Tibial artery (tissue), 4 donors: ENCODE results near the gene RAPGEF1.
A peak's percentile ranks its signal among the peaks of the same experiment; 100 is the strongest.

Experiments used
- DNase-seq, 2 donors: peaks; one replicate each; pipeline ENCODE4 v3.0.0-alpha.2; 2019
- H3K27ac ChIP-seq, 2 donors: fragments of 200-600 bp; sonication (generic) in 1 of 2; 1 replicate in 1 of 2; 2 replicates in 1 of 2; pipeline ENCODE4 v1.5.1; 2018 to 2019; ENCODE audit warnings: mild to moderate bottlenecking in 1 of 2
- H3K27me3 ChIP-seq, 2 donors: fragments of 200-600 bp; sonication (generic) in 1 of 2; one replicate each; pipeline versions ENCODE4 v1.5.1 to v1.6.0; 2016 to 2019
- H3K36me3 ChIP-seq, 3 donors: fragments of 200-600 bp; sonication (generic) in 2 of 3; one replicate each; pipeline ENCODE4 v1.5.1; 2016 to 2019; ENCODE audit warnings: mild to moderate bottlenecking in 2 of 3
- H3K4me1 ChIP-seq, 4 donors: fragments of 200-600 bp; sonication (generic) in 2 of 4; 1 replicate in 3 of 4; 2 replicates in 1 of 4; pipeline ENCODE4 v1.5.1; 2016 to 2019
- H3K4me3 ChIP-seq, 2 donors: fragments of 200-600 bp; sonication (generic) in 1 of 2; 1 replicate in 1 of 2; 2 replicates in 1 of 2; pipeline ENCODE4 v1.5.1; 2018 to 2019; ENCODE audit warnings: mild to moderate bottlenecking in 2 of 2
- H3K9me3 ChIP-seq, 3 donors: fragments of 200-600 bp; sonication (generic) in 1 of 3; one replicate each; pipeline ENCODE4 v1.5.1; 2016 to 2019
- intact Hi-C: fragments of 100-400 bp; cut with DNase I; formaldehyde crosslinking; loops from one replicate; pipeline ENCODE4 v1.15.0; 2023; ENCODE audit warnings: low total_unique reads
- TF ChIP-seq, protein P1 (sequence below), 2 experiments: fragments of 200-600 bp in 1 of 2; fragments of 450-650 bp in 1 of 2; IDR thresholded peaks; one replicate each; pipeline ENCODE4 v1.5.1; 2017 to 2019; ENCODE audit warnings: antibody characterized with exemption in 2 of 2, mild to moderate bottlenecking in 1 of 2, moderate library complexity in 1 of 2

The RAPGEF1 gene

DNA sequence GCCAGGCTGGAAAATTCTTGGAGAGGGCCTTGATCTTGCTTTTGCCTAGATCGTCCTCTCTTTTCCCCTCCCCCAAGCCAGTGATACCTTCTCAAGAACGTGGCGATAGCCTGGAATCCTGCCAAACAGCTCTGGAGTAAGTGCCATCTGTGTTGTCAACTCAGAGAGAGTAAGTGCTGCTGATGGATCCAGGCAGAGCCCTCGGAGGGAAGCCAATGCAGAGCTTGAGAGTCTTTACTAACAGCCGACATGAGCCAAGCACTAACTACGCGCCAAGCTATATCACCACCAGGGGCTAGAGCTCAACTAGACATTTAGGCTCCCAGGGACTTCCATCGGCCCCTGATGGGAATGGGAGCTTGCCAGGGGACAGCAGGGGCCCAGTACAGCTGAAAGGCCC, 17.6 kb downstream of the RAPGEF1 start:
- H3K4me3 ChIP-seq = no peak overlapping the region
- H3K4me1 ChIP-seq = peaks cover 0 to 20% (median 4%) of the 10 kb centered on the region in 4 donors
- no peak overlapping the region for H3K27ac ChIP-seq
- H3K27me3 ChIP-seq = no peaks in the 10 kb centered on the region
- intact Hi-C loops = no loop called here
- H3K9me3 ChIP-seq = no peaks in the 10 kb centered on the region
- DNase-seq = no peak
- no peaks in the 10 kb centered on the region for H3K36me3 ChIP-seq
- TF ChIP-seq, protein P1, sequence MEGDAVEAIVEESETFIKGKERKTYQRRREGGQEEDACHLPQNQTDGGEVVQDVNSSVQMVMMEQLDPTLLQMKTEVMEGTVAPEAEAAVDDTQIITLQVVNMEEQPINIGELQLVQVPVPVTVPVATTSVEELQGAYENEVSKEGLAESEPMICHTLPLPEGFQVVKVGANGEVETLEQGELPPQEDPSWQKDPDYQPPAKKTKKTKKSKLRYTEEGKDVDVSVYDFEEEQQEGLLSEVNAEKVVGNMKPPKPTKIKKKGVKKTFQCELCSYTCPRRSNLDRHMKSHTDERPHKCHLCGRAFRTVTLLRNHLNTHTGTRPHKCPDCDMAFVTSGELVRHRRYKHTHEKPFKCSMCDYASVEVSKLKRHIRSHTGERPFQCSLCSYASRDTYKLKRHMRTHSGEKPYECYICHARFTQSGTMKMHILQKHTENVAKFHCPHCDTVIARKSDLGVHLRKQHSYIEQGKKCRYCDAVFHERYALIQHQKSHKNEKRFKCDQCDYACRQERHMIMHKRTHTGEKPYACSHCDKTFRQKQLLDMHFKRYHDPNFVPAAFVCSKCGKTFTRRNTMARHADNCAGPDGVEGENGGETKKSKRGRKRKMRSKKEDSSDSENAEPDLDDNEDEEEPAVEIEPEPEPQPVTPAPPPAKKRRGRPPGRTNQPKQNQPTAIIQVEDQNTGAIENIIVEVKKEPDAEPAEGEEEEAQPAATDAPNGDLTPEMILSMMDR (IDR thresholded peaks at IDR 0.05) = no peak

DNA sequence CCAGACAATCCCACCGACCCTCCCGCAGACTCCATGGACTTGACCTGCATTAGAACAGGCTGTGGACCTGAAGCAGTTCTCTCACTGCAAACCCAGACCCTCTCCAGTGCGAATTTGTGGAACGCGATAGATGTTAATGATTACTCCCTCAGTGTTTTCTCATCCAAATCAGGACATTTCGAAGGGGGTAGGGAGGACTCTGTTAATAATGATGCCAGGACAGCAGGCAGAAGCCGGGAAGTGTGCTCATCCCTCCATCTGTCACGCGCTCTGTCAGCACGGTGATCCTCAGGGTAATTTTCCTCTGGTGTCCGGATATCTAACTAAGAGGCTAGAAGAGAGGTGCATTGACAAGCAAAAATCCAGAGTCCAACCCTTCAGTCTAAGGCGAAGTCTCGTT, 18.8 kb downstream of the RAPGEF1 start:
- no peaks in the 10 kb centered on the region for H3K9me3 ChIP-seq
- H3K36me3 ChIP-seq = no peaks in the 10 kb centered on the region
- H3K27ac ChIP-seq = no peak overlapping the region
- H3K4me3 ChIP-seq = no peak overlapping the region
- H3K27me3 ChIP-seq = no peaks in the 10 kb centered on the region
- DNase-seq = no peak
- intact Hi-C loops = no loop called here
- H3K4me1 ChIP-seq = peaks cover 0 to 24% (median 3%) of the 10 kb centered on the region in 4 donors
- TF ChIP-seq, protein P1 (IDR thresholded peaks at IDR 0.05) = no peak

DNA sequence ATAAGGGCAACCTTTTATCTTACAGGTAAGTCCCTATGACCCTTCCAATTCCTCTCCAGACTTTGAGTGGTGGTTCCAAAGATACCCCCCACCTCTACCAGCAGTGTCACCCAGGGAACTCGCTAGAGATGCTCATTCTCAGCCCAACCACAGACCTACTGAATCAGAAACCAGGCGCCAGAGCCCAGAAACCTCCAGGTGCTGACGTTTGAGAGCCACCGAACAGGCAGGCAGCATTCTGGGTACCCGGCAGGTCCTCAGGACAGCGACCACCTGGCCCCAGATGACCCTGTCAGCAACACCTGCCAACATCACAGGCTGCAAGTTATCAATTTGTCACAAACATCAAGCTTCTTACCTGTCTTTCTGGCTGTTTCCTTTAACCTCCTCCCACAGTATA, 19.5 kb downstream of the RAPGEF1 start:
- no peaks in the 10 kb centered on the region for H3K27me3 ChIP-seq
- TF ChIP-seq, protein P1 (IDR thresholded peaks at IDR 0.05) = no peak
- H3K4me3 ChIP-seq = no peak overlapping the region
- H3K36me3 ChIP-seq = no peaks in the 10 kb centered on the region
- intact Hi-C loops = no loop called here
- H3K4me1 ChIP-seq = peaks cover 0 to 31% (median 5%) of the 10 kb centered on the region in 4 donors
- no peak overlapping the region for H3K27ac ChIP-seq
- H3K9me3 ChIP-seq = no peaks in the 10 kb centered on the region
- no peak for DNase-seq

DNA sequence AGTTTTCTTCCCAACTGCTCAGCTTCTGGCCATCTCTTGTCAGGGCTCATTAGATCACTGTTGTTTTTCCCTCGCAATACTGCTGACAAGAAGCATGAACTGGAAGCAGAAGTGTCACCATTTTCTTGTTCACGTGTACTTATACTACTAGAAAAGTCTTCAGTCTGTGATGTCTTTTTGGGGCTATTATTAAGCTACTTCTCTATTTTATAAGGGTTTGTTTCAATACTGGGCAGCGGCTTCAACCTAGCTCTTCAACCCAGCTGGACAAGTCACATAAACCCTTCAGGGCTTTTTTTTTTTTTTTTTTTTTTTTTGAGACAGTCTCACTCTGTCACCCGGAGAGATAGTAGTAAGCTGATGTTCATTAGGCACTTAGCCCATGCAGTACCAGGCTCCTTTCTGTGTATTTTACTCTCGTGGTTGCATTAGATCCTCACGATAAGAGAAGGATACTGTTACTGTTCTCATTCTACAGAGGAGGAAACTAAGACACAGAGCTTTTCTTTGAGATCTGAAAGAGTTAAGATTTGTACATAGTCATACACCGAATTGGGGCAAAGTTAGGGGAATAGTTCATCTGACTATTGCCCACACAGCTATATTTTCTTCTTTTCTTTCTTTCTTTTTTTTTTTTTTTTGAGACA, 20.5 kb downstream of the RAPGEF1 start:
- Histone ChIP-seq H3K27me3 (no peaks in the 10 kb centered on the region), H3K9me3 (no peaks in the 10 kb centered on the region), H3K36me3 (no peaks in the 10 kb centered on the region), H3K4me1 (peaks cover 0 to 40% (median 13%) of the 10 kb centered on the region in 4 donors), H3K27ac (peak overlapping the region in 1 of 2 donors; percentile 23), H3K4me3 (no peak overlapping the region)
- intact Hi-C loops = no loop called here
- TF ChIP-seq, protein P1 (IDR thresholded peaks at IDR 0.05) = no peak
- DNase-seq = no peak

DNA sequence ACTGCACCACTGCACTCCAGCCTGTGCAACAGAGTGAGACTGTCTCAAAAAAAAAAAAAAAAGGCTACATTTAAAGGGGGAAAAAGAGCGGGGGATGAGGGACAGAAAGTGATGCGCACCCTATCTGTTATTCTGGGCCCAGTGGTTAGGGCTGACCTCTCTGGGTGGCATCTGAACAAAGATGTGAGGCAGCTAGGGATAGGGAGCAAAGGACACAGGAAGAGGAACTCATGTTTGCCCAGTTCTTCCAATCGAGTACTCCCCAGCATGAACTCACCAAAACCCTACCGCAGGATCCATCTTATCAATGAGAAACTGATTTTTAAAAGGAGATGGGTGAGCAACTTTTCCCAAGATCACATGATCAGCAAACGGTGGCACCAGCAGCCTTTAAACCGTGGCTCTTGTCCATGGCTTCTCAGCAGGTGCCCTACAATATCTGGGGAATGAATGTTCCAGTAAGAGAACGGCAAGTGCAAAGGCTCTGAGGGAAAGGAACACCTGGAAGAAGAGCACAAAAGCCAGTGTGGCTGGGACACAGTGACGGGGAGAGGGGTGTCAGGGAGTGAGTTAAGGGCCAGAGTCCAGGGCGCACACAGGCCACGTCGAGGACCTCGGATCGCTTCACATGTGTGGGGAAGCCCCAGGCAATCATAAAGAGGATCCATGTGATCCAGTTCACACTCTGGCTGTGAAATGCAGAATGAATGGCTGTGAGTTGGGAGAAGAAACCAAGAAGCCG, 22.0 kb downstream of the RAPGEF1 start:
- no peaks in the 10 kb centered on the region for H3K27me3 ChIP-seq
- H3K36me3 ChIP-seq = no peaks in the 10 kb centered on the region
- H3K27ac ChIP-seq = peak overlapping the region in 1 of 2 donors; percentile 23
- intact Hi-C loops = no loop called here
- DNase-seq = no peak
- no peak overlapping the region for H3K4me3 ChIP-seq
- H3K4me1 ChIP-seq = peaks cover 0 to 47% (median 21%) of the 10 kb centered on the region in 4 donors
- TF ChIP-seq, protein P1 (IDR thresholded peaks at IDR 0.05) = no peak
- no peaks in the 10 kb centered on the region for H3K9me3 ChIP-seq
